Lower leg skin (tissue), 4 donors: ENCODE data around the gene ERC1. TPM values are rescaled to one million over a fixed set of nuclear protein-coding genes. Genes with fewer than 3 reads are reported as not detected.

Source experiments
- DNase-seq, 2 donors: peaks; one replicate each; pipeline ENCODE4 v3.0.0-alpha.2; 2019; ENCODE audit warnings: low spot score in 2 of 2
- H3K4me3 ChIP-seq: fragments of 200-600 bp; sonication (generic); 2 replicates; pipeline ENCODE4 v1.5.1; 2017; ENCODE audit warnings: mild to moderate bottlenecking, low read depth; ENCODE audit not compliant: poor library complexity, severe bottlenecking
- CTCF ChIP-seq, 3 donors: fragments of 450-650 bp; IDR thresholded peaks; one replicate each; pipeline ENCODE4 v1.5.1; 2016; ENCODE audit warnings: antibody characterized with exemption in 3 of 3, mild to moderate bottlenecking in 3 of 3, moderate library complexity in 2 of 3
- POLR2A ChIP-seq, 2 donors: fragments of 450-650 bp; IDR thresholded peaks; one replicate each; pipeline ENCODE4 v1.6.1; 2016 to 2017; ENCODE audit warnings: antibody characterized with exemption in 2 of 2, mild to moderate bottlenecking in 1 of 2, moderate library complexity in 1 of 2
- WGBS, 2 donors: methylation state at CpG; one replicate each; pipeline ENCODE4 v1.1.5; 2018; 5-methylcytosine and 5-hydroxymethylcytosine counted together
- intact Hi-C: fragments of 100-400 bp; cut with DNase I; formaldehyde crosslinking; loops from one replicate; pipeline ENCODE4 v1.15.0; 2023; ENCODE audit warnings: low total_unique reads
- total RNA-seq, 4 donors: library from RNA; depleted of rRNA; stranded (reverse); fragments of >200 nt; gene quantifications; one replicate each; pipeline ENCODE4 v1.1.0, GENCODE V29; 2016

ERC1 gene
- total RNA-seq, 4 donors from 2014 or later = 22.1 to 42.7 (median 29.7) TPM

- TF ChIP-seq POLR2A (IDR thresholded peaks at IDR 0.05) (no peak), CTCF (IDR thresholded peaks at IDR 0.05) (no peak)
- DNase-seq = no peak
- WGBS, 2 donors = 96 to 97% methylated on average over 11 of the region's 11 CpGs
- H3K4me3 ChIP-seq = no peak overlapping the region
- intact Hi-C loops = no loop called here
Measured at GRCh38 chr12:1465990-1466389, 475.0 kb downstream of the ERC1 start.

GRCh38 chr12:1466481-1467154 is 475.6 kb downstream of the ERC1 start:
- TF ChIP-seq CTCF (IDR thresholded peaks at IDR 0.05) (no peak), POLR2A (IDR thresholded peaks at IDR 0.05) (no peak)
- WGBS, 2 donors = 88 to 90% methylated on average over 5 of the region's 5 CpGs
- intact Hi-C loops = no loop called here
- H3K4me3 ChIP-seq = no peak overlapping the region
- no peak for DNase-seq

- no peak for TF ChIP-seq CTCF (IDR thresholded peaks at IDR 0.05)
- TF ChIP-seq POLR2A (IDR thresholded peaks at IDR 0.05) = no peak
- intact Hi-C loops = no loop called here
Measured at GRCh38 chr12:1467710-1468109, 476.7 kb downstream of the ERC1 start.

GRCh38 chr12:1469070-1469469 is 478.0 kb downstream of the ERC1 start:
- DNase-seq = no peak
- intact Hi-C loops = no loop called here

More at GRCh38 chr12:1467710-1468109, 476.7 kb downstream of the ERC1 start:
- DNase-seq = no peak
- 97 to 98% methylated on average over 11 of the region's 11 CpGs for WGBS, 2 donors
- no peak overlapping the region for H3K4me3 ChIP-seq

GRCh38 chr12:1470051-1470450 is 479.0 kb downstream of the ERC1 start:
- no peak for TF ChIP-seq CTCF (IDR thresholded peaks at IDR 0.05)
- no peak for TF ChIP-seq POLR2A (IDR thresholded peaks at IDR 0.05)
- intact Hi-C loops = no loop called here
- no peak for DNase-seq
- 62 to 77% methylated on average over 5 of the region's 5 CpGs for WGBS, 2 donors
- H3K4me3 ChIP-seq = no peak overlapping the region

More at GRCh38 chr12:1469070-1469469, 478.0 kb downstream of the ERC1 start:
- TF ChIP-seq POLR2A (IDR thresholded peaks at IDR 0.05) (no peak), CTCF (IDR thresholded peaks at IDR 0.05) (no peak)
- H3K4me3 ChIP-seq = no peak overlapping the region
- WGBS, 2 donors = 74 to 77% methylated on average over 6 of the region's 6 CpGs

GRCh38 chr12:1471224-1471623 is 480.2 kb downstream of the ERC1 start:
- TF ChIP-seq CTCF (IDR thresholded peaks at IDR 0.05) (no peak), POLR2A (IDR thresholded peaks at IDR 0.05) (no peak)
- DNase-seq = no peak
- WGBS, 2 donors = 92 to 93% methylated on average over 6 of the region's 6 CpGs
- H3K4me3 ChIP-seq = no peak overlapping the region
- intact Hi-C loops = no loop called here
